ENCODE results near the gene ELK4. TPM values are rescaled to one million over a fixed set of nuclear protein-coding genes. Genes with fewer than 3 reads are reported as not detected.

Gene ELK4
- total and polyA plus RNA-seq, 2 of the 4 experiments (the other 2 are of a cell fraction) = 4.6 to 11.3 TPM

DNA sequence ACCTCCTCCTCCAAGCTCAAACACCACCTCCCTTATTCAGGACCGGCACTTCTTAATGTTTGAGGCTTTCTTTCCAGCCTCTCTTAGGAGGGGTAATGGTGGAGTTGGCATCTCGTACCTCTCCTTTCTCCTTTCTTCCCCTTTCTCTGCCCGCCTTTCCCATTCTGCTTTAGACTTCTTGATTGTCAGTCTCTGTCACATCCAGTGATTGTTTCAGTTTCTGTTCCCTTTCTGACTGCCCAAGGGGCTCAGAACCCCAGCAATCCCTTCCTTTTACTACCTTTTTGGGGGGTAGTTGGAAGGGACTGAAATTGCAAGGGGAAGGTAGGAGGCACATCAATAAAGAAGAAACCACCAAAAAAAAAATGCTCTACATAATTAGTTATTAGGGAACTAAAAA is 5.6 kb downstream of the ELK4 start:
- H2AK9ac ChIP-seq (replicated peaks; ENCODE audit: low read depth, low read length, poor library complexity) = no peak overlapping the region
- no peak overlapping the region for H3K9ac ChIP-seq (ENCODE audit: low read depth, low read length)
- ATAC-seq (ENCODE audit: low read depth) = no peak
- no peak overlapping the region for H2AFZ ChIP-seq (replicated peaks; ENCODE audit: low read length, poor library complexity)
- no peak overlapping the region for H2BK120ac ChIP-seq (ENCODE audit: low read depth, low read length)
- H3K4ac ChIP-seq (ENCODE audit: low read depth, low read length) = no peak overlapping the region; the same call in 1 of the 2 replicates
- in situ Hi-C loops (cut with MboI; ENCODE audit: low sequenced_read_pairs) (no loop called here), intact Hi-C loops (cut with micrococcal nuclease) (no loop called here), dilution Hi-C loops (cut with HindIII; ENCODE audit: low sequenced_read_pairs, unreplicated experiment) (no loop called here)
- H3K4me1 ChIP-seq (ENCODE audit: control insufficient read depth, insufficient read depth, low read length) = peaks cover 4% of the 10 kb centered on the region
- H2BK20ac ChIP-seq (ENCODE audit: low read depth, low read length) = no peak overlapping the region
- no peak overlapping the region for H2BK15ac ChIP-seq (ENCODE audit: low read depth, low read length)
- no peak for DNase-seq
- H4K20me1 ChIP-seq (ENCODE audit: insufficient read depth, low read length) = peaks cover 29% of the 10 kb centered on the region; the same call in 1 of the 2 replicates
- no peak overlapping the region for H4K5ac ChIP-seq (ENCODE audit: low read depth, low read length)
- no peak overlapping the region for H3K4me2 ChIP-seq (ENCODE audit: low read depth, low read length)
- no CpG with 5 or more reads among the region's 3 CpGs for WGBS, 2 experiments (ENCODE audit: extremely low coverage in 2 of 2, insufficient read length in 1 of 2)
- POLR2A ChIA-PET (ENCODE audit: unreplicated experiment) = no interaction called here
- H2BK5ac ChIP-seq (ENCODE audit: low read depth, low read length, poor library complexity, severe bottlenecking) = no peak overlapping the region
- H3K27ac ChIP-seq (ENCODE audit: insufficient read depth, low read length) = no peak overlapping the region
- H3K23ac ChIP-seq (ENCODE audit: low read depth, low read length) = peak overlapping the region; percentile 86; the same call in 1 of the 2 replicates
- H3K79me1 ChIP-seq (ENCODE audit: low read depth in 1 of 2, low read length in 2 of 2) = peaks cover 16 to 61% of the 10 kb centered on the region in 2 experiments; a peak in 3 of 4 replicates
- no peak overlapping the region for H3K56ac ChIP-seq (ENCODE audit: extremely low read depth, insufficient read depth, low read length)
- H4K91ac ChIP-seq (ENCODE audit: insufficient read depth, low read depth, low read length) = no peak overlapping the region
- no peaks in the 10 kb centered on the region for H3K27me3 ChIP-seq (ENCODE audit: control insufficient read depth, insufficient read depth, low read length)
- H3K18ac ChIP-seq (ENCODE audit: low read depth, low read length) = no peak overlapping the region
- no peak for TF ChIP-seq RFX5 (IDR thresholded peaks at IDR 0.05; ENCODE audit: low read depth, low read length)
- no peak for TF ChIP-seq CHD1 (IDR thresholded peaks at IDR 0.05; ENCODE audit: low read depth, low read length)
- H3K4me3 ChIP-seq (ENCODE audit: insufficient read depth, low read depth, low read length) = no peak overlapping the region
- H2AK5ac ChIP-seq (ENCODE audit: low read depth, low read length) = peak overlapping the region; percentile 28; the same call in 1 of the 2 replicates
- H3K9me3 ChIP-seq (ENCODE audit: control insufficient read depth, insufficient read depth, low read length) = no peaks in the 10 kb centered on the region
- peaks cover 19% of the 10 kb centered on the region for H3K36me3 ChIP-seq (ENCODE audit: control insufficient read depth, insufficient read depth, low read length)
- BruUV-seq (replicated peaks) = no TSS peak
- 0 out of 4 replicates have a peak overlapping the region, but pooled peaks of 1 of the 2 experiments have one; percentile 22 for H4K8ac ChIP-seq (ENCODE audit: low read depth in 2 of 2, low read length in 2 of 2)
- peaks cover 13% of the 10 kb centered on the region for H3K9me1 ChIP-seq (ENCODE audit: insufficient read depth, low read length)
- CTCF ChIA-PET = no interaction called here
- H3K14ac ChIP-seq (replicated peaks; ENCODE audit: low read depth, low read length) = no peak overlapping the region
